Measurements from ENCODE around the gene F7. TPM values are rescaled to one million over a fixed set of nuclear protein-coding genes. Genes with fewer than 3 reads are reported as not detected.

The F7 gene
- total and polyA plus RNA-seq, 2 of the 4 experiments (the other 2 are of a cell fraction), result under 0.01 to 0.07 TPM

DNA sequence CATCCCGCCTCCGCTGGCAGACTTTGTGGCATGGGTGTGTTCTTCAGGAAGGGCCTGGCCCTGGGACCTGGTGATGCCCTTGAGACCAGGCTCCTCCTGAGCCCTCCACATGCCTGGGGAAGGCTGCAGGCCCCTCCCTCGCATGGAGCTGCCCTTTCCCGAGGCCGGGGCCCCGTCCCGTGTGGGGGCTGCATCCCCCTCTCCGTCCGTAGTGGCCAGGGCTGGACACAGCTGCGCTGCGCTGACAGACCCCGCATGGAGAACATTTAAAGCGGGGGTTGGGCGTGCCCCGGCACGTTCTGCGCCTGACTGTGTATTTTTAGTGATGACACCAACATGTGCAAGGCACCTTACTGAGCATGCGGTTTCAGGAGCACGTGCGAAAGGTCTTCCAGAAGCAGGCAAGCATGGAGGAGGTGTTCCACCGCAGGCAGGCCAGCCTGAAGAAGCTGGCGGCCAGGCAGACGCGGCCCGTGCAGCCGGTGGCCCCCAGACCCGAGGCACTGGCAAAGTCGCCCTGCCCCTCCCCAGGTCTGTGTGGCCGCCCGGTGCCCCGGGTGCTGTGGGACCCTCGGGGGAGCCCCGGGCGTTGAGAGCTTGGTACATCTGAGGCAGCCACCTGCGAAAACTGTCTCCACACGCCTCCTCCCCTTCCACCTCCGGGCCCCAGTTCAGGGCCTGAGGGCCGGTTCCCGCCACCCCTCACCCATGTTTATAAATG, 28.8 kb upstream of the F7 start:
- no peak for ATAC-seq (ENCODE audit: low read depth)
- no peak for DNase-seq
- Histone ChIP-seq H4K5ac (ENCODE audit: low read depth, low read length) (no peak overlapping the region), H2BK120ac (ENCODE audit: low read depth, low read length) (no peak overlapping the region), H2AK5ac (ENCODE audit: low read depth, low read length) (no peak overlapping the region), H4K20me1 (ENCODE audit: insufficient read depth, low read length) (no peaks in the 10 kb centered on the region), H3K14ac (replicated peaks; ENCODE audit: low read depth, low read length) (no peak overlapping the region), H2AK9ac (replicated peaks; ENCODE audit: low read depth, low read length, poor library complexity) (peak overlapping the region; percentile 65), H3K56ac (ENCODE audit: extremely low read depth, insufficient read depth, low read length) (no peak overlapping the region), H3K27me3 (ENCODE audit: control insufficient read depth, insufficient read depth, low read length) (peaks cover 23% of the 10 kb centered on the region), H4K8ac (ENCODE audit: low read depth in 2 of 2, low read length in 2 of 2) (no peak overlapping the region), H4K91ac (ENCODE audit: insufficient read depth, low read depth, low read length) (no peak overlapping the region), H3K4me3 (ENCODE audit: insufficient read depth, low read depth, low read length) (no peak overlapping the region), H3K4me2 (ENCODE audit: low read depth, low read length) (no peak overlapping the region), H3K9me1 (ENCODE audit: insufficient read depth, low read length) (no peaks in the 10 kb centered on the region), H2BK5ac (ENCODE audit: low read depth, low read length, poor library complexity, severe bottlenecking) (no peak overlapping the region), H3K4me1 (ENCODE audit: control insufficient read depth, insufficient read depth, low read length) (no peaks in the 10 kb centered on the region; the same call in 1 of the 2 replicates), H2BK15ac (ENCODE audit: low read depth, low read length) (no peak overlapping the region), H3K23ac (ENCODE audit: low read depth, low read length) (no peak overlapping the region), H3K36me3 (ENCODE audit: control insufficient read depth, insufficient read depth, low read length) (no peaks in the 10 kb centered on the region), H3K79me1 (ENCODE audit: low read depth in 1 of 2, low read length in 2 of 2) (no peaks in the 10 kb centered on the region), H2AFZ (replicated peaks; ENCODE audit: low read length, poor library complexity) (no peak overlapping the region), H3K4ac (ENCODE audit: low read depth, low read length) (no peak overlapping the region), H3K9me3 (ENCODE audit: control insufficient read depth, insufficient read depth, low read length) (no peaks in the 10 kb centered on the region), H3K27ac (ENCODE audit: insufficient read depth, low read length) (no peak overlapping the region), H3K18ac (ENCODE audit: low read depth, low read length) (no peak overlapping the region), H3K9ac (ENCODE audit: low read depth, low read length) (no peak overlapping the region), H2BK20ac (ENCODE audit: low read depth, low read length) (no peak overlapping the region)
- WGBS, 2 experiments (ENCODE audit: extremely low coverage in 2 of 2, insufficient read length in 1 of 2), result 90% methylated on average over 32 of the region's 39 CpGs; no CpG with 5 or more reads in 1 of the 2 experiments
- dilution Hi-C loops (cut with HindIII; ENCODE audit: low sequenced_read_pairs, unreplicated experiment) (no loop called here), in situ Hi-C loops (cut with MboI; ENCODE audit: low sequenced_read_pairs) (no loop called here), intact Hi-C loops (cut with micrococcal nuclease) (no loop called here)
- ChIA-PET POLR2A (ENCODE audit: unreplicated experiment) (no interaction called here), CTCF (no interaction called here)
- TF ChIP-seq NFE2L2 (IDR thresholded peaks at IDR 0.05; ENCODE audit: low read depth, low read length), result no peak
- no peak for TF ChIP-seq MXI1 (IDR thresholded peaks at IDR 0.05; ENCODE audit: borderline replicate concordance, low read depth, low read length)
- TF ChIP-seq, protein P1, sequence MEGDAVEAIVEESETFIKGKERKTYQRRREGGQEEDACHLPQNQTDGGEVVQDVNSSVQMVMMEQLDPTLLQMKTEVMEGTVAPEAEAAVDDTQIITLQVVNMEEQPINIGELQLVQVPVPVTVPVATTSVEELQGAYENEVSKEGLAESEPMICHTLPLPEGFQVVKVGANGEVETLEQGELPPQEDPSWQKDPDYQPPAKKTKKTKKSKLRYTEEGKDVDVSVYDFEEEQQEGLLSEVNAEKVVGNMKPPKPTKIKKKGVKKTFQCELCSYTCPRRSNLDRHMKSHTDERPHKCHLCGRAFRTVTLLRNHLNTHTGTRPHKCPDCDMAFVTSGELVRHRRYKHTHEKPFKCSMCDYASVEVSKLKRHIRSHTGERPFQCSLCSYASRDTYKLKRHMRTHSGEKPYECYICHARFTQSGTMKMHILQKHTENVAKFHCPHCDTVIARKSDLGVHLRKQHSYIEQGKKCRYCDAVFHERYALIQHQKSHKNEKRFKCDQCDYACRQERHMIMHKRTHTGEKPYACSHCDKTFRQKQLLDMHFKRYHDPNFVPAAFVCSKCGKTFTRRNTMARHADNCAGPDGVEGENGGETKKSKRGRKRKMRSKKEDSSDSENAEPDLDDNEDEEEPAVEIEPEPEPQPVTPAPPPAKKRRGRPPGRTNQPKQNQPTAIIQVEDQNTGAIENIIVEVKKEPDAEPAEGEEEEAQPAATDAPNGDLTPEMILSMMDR (conservative IDR thresholded peaks at IDR 0.05; ENCODE audit: low read depth, low read length), result no peak
- TF ChIP-seq MAFK (IDR thresholded peaks at IDR 0.05; ENCODE audit: low read depth, low read length), result no peak
- TF ChIP-seq, protein P2, sequence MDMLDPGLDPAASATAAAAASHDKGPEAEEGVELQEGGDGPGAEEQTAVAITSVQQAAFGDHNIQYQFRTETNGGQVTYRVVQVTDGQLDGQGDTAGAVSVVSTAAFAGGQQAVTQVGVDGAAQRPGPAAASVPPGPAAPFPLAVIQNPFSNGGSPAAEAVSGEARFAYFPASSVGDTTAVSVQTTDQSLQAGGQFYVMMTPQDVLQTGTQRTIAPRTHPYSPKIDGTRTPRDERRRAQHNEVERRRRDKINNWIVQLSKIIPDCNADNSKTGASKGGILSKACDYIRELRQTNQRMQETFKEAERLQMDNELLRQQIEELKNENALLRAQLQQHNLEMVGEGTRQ (IDR thresholded peaks at IDR 0.05; ENCODE audit: low read depth, low read length), result no peak
- no peak for TF ChIP-seq CHD1 (IDR thresholded peaks at IDR 0.05; ENCODE audit: low read depth, low read length)
- no peak for TF ChIP-seq RFX5 (IDR thresholded peaks at IDR 0.05; ENCODE audit: low read depth, low read length)
- no peak for TF ChIP-seq FOS (IDR thresholded peaks at IDR 0.05; ENCODE audit: low read depth, low read length)
- no peak for TF ChIP-seq MAZ (IDR thresholded peaks at IDR 0.05; ENCODE audit: borderline replicate concordance, low read depth, low read length)
- no peak for TF ChIP-seq BHLHE40 (IDR thresholded peaks at IDR 0.05; ENCODE audit: low read depth, low read length)
- TF ChIP-seq SMC3 (IDR thresholded peaks at IDR 0.05; ENCODE audit: low read depth, low read length), result no peak
- no peak for TF ChIP-seq RAD21 (IDR thresholded peaks at IDR 0.05; ENCODE audit: low read length)
- no peak for TF ChIP-seq CEBPB (IDR thresholded peaks at IDR 0.05; ENCODE audit: low read depth, low read length)
- TF ChIP-seq POLR2A (IDR thresholded peaks at IDR 0.05; ENCODE audit: low read depth, low read length), result no peak
- TF ChIP-seq RCOR1 (IDR thresholded peaks at IDR 0.05; ENCODE audit: insufficient replicate concordance, low read length), result no peak
- TF ChIP-seq, protein P3, sequence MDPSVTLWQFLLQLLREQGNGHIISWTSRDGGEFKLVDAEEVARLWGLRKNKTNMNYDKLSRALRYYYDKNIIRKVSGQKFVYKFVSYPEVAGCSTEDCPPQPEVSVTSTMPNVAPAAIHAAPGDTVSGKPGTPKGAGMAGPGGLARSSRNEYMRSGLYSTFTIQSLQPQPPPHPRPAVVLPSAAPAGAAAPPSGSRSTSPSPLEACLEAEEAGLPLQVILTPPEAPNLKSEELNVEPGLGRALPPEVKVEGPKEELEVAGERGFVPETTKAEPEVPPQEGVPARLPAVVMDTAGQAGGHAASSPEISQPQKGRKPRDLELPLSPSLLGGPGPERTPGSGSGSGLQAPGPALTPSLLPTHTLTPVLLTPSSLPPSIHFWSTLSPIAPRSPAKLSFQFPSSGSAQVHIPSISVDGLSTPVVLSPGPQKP (IDR thresholded peaks at IDR 0.05; ENCODE audit: borderline replicate concordance, low read depth, low read length), result no peak
- no TSS peak for BruUV-seq (replicated peaks)
